ENCODE results near the gene MRPL49. TPM values are rescaled to one million over a fixed set of nuclear protein-coding genes. Genes with fewer than 3 reads are reported as not detected.

MRPL49 gene
- total RNA-seq, 1 experiment from 2014 or later = 91.0 TPM

- no peak overlapping the region for H3K27ac ChIP-seq (ENCODE audit: low read depth, low read length, poor library complexity, severe bottlenecking)
- H3K9me3 ChIP-seq (ENCODE audit: low read depth, low read length, poor library complexity, severe bottlenecking) = no peaks in the 10 kb centered on the region
- BruUV-seq (replicated peaks) = no TSS peak
- intact Hi-C loops (cut with micrococcal nuclease; ENCODE audit: unreplicated experiment) = no loop called here
- H3K27me3 ChIP-seq (replicated peaks; ENCODE audit: insufficient read depth, low read depth, low read length, poor library complexity) = no peaks in the 10 kb centered on the region
- peaks cover 64% of the 10 kb centered on the region for H3K36me3 ChIP-seq (ENCODE audit: insufficient read depth, low read length, poor library complexity, severe bottlenecking)
- CTCF ChIA-PET = no interaction called here
- H3K4me1 ChIP-seq (ENCODE audit: insufficient read depth, low read length, poor library complexity, severe bottlenecking) = peaks cover 10% of the 10 kb centered on the region
- DNase-seq (ENCODE audit: low spot score) = no peak
- POLR2A ChIA-PET (ENCODE audit: low non-redundant PET) = no interaction called here
- TF ChIP-seq, protein P1, sequence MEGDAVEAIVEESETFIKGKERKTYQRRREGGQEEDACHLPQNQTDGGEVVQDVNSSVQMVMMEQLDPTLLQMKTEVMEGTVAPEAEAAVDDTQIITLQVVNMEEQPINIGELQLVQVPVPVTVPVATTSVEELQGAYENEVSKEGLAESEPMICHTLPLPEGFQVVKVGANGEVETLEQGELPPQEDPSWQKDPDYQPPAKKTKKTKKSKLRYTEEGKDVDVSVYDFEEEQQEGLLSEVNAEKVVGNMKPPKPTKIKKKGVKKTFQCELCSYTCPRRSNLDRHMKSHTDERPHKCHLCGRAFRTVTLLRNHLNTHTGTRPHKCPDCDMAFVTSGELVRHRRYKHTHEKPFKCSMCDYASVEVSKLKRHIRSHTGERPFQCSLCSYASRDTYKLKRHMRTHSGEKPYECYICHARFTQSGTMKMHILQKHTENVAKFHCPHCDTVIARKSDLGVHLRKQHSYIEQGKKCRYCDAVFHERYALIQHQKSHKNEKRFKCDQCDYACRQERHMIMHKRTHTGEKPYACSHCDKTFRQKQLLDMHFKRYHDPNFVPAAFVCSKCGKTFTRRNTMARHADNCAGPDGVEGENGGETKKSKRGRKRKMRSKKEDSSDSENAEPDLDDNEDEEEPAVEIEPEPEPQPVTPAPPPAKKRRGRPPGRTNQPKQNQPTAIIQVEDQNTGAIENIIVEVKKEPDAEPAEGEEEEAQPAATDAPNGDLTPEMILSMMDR (conservative IDR thresholded peaks at IDR 0.05; ENCODE audit: low read depth, low read length) = no peak
- no peak for TF ChIP-seq EZH2 (IDR thresholded peaks at IDR 0.05; ENCODE audit: borderline replicate concordance, low read depth, low read length, poor library complexity, severe bottlenecking)
- H3K4me3 ChIP-seq (ENCODE audit: low read depth, low read length, poor library complexity, severe bottlenecking) = no peak overlapping the region
These were observed 3.3 kb downstream of the MRPL49 start for GRCh38 chr11:65125197-65126056.

DNA sequence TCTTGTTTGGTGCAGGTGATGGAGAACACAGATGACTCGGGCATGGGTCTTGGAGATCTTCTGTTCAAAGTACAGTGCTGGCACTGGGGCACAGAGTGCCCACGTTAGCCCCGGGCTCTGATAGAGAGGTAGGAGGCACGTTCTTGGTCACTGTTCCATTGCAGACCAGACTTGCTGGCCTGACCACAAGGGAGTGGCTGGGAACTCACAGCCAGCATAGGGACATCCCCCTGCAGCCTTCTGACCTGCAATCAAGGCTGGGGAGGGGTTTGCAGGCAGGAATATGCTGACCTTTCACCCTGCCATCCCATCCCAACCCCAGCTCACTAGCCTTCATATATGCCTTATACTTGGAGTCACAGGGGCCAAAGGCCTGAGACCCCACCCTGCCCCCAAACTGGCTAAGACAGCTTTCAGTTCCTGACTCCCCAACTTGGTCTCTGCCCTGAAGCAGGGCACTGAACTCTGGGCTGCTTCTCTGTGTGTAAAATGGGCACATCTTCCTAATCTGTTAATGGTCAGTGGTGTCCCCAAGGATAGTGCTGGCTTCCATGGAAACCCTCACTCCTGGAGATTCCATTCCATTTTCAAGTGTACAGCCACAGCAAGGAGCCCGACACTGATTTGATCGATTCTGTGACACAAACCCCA lies 4.6 kb downstream of the MRPL49 start:
- Histone ChIP-seq H3K4me1 (ENCODE audit: insufficient read depth, low read length, poor library complexity, severe bottlenecking) (no peaks in the 10 kb centered on the region), H3K9me3 (ENCODE audit: low read depth, low read length, poor library complexity, severe bottlenecking) (no peaks in the 10 kb centered on the region), H3K27me3 (replicated peaks; ENCODE audit: insufficient read depth, low read depth, low read length, poor library complexity) (no peaks in the 10 kb centered on the region), H3K4me3 (ENCODE audit: low read depth, low read length, poor library complexity, severe bottlenecking) (no peak overlapping the region), H3K36me3 (ENCODE audit: insufficient read depth, low read length, poor library complexity, severe bottlenecking) (peaks cover 67% of the 10 kb centered on the region), H3K27ac (ENCODE audit: low read depth, low read length, poor library complexity, severe bottlenecking) (no peak overlapping the region)
- intact Hi-C loops (cut with micrococcal nuclease; ENCODE audit: unreplicated experiment) = no loop called here
- CTCF ChIA-PET = no interaction called here
- no TSS peak for BruUV-seq (replicated peaks)
- POLR2A ChIA-PET (ENCODE audit: low non-redundant PET) = no interaction called here
- TF ChIP-seq, protein P1 (conservative IDR thresholded peaks at IDR 0.05; ENCODE audit: low read depth, low read length) = no peak
- DNase-seq (ENCODE audit: low spot score) = no peak

DNA sequence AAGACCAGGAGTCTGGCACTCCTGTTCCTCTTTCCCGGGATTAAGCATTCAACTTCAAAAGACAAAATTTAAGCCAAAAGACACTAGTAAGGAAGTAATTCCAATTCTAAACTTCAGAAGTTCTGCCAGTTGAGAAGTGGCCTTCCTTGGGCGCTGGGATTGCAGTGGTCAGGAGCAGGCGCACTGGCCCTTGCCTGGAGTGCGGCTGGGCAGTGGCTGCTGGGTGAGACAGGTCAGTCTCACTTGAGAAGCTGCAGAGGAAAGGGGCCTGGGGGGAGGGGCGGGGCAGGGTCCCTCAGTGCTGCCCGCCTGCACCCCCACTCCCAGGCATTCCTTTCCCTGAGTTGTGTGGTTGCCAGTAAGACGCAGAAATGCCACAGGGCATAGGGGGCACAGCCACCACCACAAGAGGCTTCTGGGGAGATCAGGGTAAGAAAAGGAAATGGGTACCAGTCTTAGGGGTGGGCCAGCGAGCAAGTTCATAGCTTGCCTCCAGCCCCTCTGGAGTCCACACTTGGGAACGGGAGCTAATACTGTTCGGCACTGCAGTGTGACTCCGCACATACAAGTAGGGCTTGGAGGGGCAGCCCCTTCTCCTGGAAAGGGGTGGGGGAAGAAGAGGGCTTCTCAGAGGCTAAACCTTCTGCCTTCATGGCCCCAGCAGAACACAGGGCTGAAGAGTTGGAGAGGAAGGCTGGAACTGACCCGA lies 5.5 kb downstream of the MRPL49 start:
- no TSS peak for BruUV-seq (replicated peaks)
- intact Hi-C loops (cut with micrococcal nuclease; ENCODE audit: unreplicated experiment) = no loop called here
- ChIA-PET CTCF (no interaction called here), POLR2A (ENCODE audit: low non-redundant PET) (no interaction called here)
- H3K36me3 ChIP-seq (ENCODE audit: insufficient read depth, low read length, poor library complexity, severe bottlenecking) = peaks cover 76% of the 10 kb centered on the region
- H3K27me3 ChIP-seq (replicated peaks; ENCODE audit: insufficient read depth, low read depth, low read length, poor library complexity) = no peaks in the 10 kb centered on the region
- TF ChIP-seq EZH2 (IDR thresholded peaks at IDR 0.05; ENCODE audit: borderline replicate concordance, low read depth, low read length, poor library complexity, severe bottlenecking) = no peak
- TF ChIP-seq, protein P1 (conservative IDR thresholded peaks at IDR 0.05; ENCODE audit: low read depth, low read length) = no peak
- no peaks in the 10 kb centered on the region for H3K9me3 ChIP-seq (ENCODE audit: low read depth, low read length, poor library complexity, severe bottlenecking)
- no peak overlapping the region for H3K4me3 ChIP-seq (ENCODE audit: low read depth, low read length, poor library complexity, severe bottlenecking)
- no peaks in the 10 kb centered on the region for H3K4me1 ChIP-seq (ENCODE audit: insufficient read depth, low read length, poor library complexity, severe bottlenecking)
- DNase-seq (ENCODE audit: low spot score) = no peak
- H3K27ac ChIP-seq (ENCODE audit: low read depth, low read length, poor library complexity, severe bottlenecking) = no peak overlapping the region

All from A673 (cell line).